H1 (cell line): Measurements from ENCODE around the gene MPIG6B. TPM values are rescaled to one million over a fixed set of nuclear protein-coding genes. Genes with fewer than 3 reads are reported as not detected.

Experiments
- BRCA1 ChIP-seq: IDR thresholded peaks from 2 replicates; pipeline ENCODE4 v1.6.1; 2012; ENCODE audit warnings: low read depth, low read length, improper control_type of control experiment
- CBX8 ChIP-seq: fragments of 300-800, 300-1000 bp; sonication (generic); IDR thresholded peaks from 2 replicates; pipeline ENCODE4 v1.7.1; 2016; ENCODE audit warnings: low read depth, low read length, borderline replicate concordance
- NANOG ChIP-seq: IDR thresholded peaks from 2 replicates; pipeline ENCODE4 v1.6.1; 2011; ENCODE audit warnings: low read length, low read depth, mild to moderate bottlenecking, inconsistent platforms; ENCODE audit not compliant: insufficient read depth, poor library complexity, severe bottlenecking
- SAP30 ChIP-seq: fragments of 300-600 bp; sonication (generic); IDR thresholded peaks from 2 replicates; pipeline ENCODE4 v1.7.1; 2012; ENCODE audit warnings: low read length, moderate library complexity, mild to moderate bottlenecking, inconsistent platforms; ENCODE audit not compliant: insufficient read depth, insufficient replicate concordance
- SP4 ChIP-seq: IDR thresholded peaks from 2 replicates; pipeline ENCODE4 v1.6.1; 2012; ENCODE audit warnings: low read length, inconsistent platforms
- SRF ChIP-seq: IDR thresholded peaks from 2 replicates; pipeline ENCODE4 v1.6.1; 2011; ENCODE audit warnings: mild to moderate bottlenecking, low read depth, low read length, moderate library complexity
- SUZ12 ChIP-seq: fragments of 200-600 bp; sonication (generic); IDR thresholded peaks from 2 replicates; pipeline ENCODE4 v1.6.1; 2012; ENCODE audit warnings: mild to moderate bottlenecking, inconsistent platforms, low read length, moderate library complexity, mixed read lengths
- polyA plus RNA-seq, 7 experiments: library from polyadenylated mRNA; depleted of rRNA in 3 of 7; stranded (reverse) in 5 of 7; unstranded in 2 of 7; fragments of >200 nt in 5 of 7; fragments of 200-250 nt in 2 of 7; gene quantifications; 1 replicate in 5 of 7; 2 replicates in 1 of 7; 4 replicates in 1 of 7; pipeline versions ENCODE4 v1.2.1 to v1.2.3, GENCODE V29; 2011 to 2013; ENCODE audit warnings: missing spikeins in 2 of 7, mixed read lengths in 2 of 7
- total RNA-seq: library from RNA; stranded (reverse); fragmentation: NEBNext Ultra II Directional; extraction: Animal tissue kit (Norgen Biotek cat#: 25700); gene quantifications from 2 replicates; pipeline ENCODE4 v1.2.1, GENCODE V29; 2021
- TF ChIP-seq, protein P1 (sequence below): fragments of 300-600 bp; sonication (generic); IDR thresholded peaks from 2 replicates; pipeline ENCODE4 v1.7.1; 2012; ENCODE audit warnings: low read length, moderate library complexity, mild to moderate bottlenecking, inconsistent platforms; ENCODE audit not compliant: insufficient replicate concordance

Gene MPIG6B
- total and polyA plus RNA-seq, 2 of the 8 experiments (the other 6 are each of a cell fraction or from before 2014, with no cell fraction given), result 0.18 TPM; not detected in 1

DNA sequence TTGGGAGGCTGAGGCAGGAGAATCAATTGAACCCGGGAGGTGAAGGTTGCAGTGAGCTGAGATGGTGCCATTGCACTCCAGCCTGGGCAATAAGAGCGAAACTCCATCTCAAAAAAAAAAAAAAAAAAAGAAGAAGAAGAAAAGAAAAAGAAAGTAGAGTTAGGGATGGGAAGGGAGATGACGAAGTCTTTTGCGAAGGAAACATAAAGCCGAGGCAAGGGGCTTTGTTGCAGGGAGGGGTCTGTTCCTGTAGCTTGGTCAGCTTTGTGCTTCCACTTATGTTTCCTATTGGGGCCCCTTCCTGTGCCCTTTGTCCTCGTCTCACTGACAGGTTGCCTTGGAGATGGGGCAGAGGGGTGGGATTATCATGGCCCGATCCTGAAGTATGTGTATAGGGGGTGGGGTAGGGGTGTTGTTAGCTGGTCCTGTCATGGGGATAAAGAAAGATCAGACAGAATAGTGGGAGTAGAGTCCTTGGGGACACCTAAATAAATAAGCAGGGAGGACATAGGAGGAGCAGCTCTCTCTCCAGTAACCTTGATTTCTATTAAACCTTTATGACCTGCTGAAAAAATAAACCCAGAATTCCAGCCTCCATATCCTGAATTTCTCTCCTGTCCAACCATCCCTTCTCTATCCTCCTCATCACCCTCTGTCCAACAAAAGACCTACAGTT lies 14.3 kb downstream of the MPIG6B start (continued):
- TF ChIP-seq BRCA1 (no peak), SRF (no peak), NANOG (no peak), SUZ12 (no peak), SAP30 (no peak), CBX8 (no peak), SP4 (no peak)
- TF ChIP-seq, protein P1, sequence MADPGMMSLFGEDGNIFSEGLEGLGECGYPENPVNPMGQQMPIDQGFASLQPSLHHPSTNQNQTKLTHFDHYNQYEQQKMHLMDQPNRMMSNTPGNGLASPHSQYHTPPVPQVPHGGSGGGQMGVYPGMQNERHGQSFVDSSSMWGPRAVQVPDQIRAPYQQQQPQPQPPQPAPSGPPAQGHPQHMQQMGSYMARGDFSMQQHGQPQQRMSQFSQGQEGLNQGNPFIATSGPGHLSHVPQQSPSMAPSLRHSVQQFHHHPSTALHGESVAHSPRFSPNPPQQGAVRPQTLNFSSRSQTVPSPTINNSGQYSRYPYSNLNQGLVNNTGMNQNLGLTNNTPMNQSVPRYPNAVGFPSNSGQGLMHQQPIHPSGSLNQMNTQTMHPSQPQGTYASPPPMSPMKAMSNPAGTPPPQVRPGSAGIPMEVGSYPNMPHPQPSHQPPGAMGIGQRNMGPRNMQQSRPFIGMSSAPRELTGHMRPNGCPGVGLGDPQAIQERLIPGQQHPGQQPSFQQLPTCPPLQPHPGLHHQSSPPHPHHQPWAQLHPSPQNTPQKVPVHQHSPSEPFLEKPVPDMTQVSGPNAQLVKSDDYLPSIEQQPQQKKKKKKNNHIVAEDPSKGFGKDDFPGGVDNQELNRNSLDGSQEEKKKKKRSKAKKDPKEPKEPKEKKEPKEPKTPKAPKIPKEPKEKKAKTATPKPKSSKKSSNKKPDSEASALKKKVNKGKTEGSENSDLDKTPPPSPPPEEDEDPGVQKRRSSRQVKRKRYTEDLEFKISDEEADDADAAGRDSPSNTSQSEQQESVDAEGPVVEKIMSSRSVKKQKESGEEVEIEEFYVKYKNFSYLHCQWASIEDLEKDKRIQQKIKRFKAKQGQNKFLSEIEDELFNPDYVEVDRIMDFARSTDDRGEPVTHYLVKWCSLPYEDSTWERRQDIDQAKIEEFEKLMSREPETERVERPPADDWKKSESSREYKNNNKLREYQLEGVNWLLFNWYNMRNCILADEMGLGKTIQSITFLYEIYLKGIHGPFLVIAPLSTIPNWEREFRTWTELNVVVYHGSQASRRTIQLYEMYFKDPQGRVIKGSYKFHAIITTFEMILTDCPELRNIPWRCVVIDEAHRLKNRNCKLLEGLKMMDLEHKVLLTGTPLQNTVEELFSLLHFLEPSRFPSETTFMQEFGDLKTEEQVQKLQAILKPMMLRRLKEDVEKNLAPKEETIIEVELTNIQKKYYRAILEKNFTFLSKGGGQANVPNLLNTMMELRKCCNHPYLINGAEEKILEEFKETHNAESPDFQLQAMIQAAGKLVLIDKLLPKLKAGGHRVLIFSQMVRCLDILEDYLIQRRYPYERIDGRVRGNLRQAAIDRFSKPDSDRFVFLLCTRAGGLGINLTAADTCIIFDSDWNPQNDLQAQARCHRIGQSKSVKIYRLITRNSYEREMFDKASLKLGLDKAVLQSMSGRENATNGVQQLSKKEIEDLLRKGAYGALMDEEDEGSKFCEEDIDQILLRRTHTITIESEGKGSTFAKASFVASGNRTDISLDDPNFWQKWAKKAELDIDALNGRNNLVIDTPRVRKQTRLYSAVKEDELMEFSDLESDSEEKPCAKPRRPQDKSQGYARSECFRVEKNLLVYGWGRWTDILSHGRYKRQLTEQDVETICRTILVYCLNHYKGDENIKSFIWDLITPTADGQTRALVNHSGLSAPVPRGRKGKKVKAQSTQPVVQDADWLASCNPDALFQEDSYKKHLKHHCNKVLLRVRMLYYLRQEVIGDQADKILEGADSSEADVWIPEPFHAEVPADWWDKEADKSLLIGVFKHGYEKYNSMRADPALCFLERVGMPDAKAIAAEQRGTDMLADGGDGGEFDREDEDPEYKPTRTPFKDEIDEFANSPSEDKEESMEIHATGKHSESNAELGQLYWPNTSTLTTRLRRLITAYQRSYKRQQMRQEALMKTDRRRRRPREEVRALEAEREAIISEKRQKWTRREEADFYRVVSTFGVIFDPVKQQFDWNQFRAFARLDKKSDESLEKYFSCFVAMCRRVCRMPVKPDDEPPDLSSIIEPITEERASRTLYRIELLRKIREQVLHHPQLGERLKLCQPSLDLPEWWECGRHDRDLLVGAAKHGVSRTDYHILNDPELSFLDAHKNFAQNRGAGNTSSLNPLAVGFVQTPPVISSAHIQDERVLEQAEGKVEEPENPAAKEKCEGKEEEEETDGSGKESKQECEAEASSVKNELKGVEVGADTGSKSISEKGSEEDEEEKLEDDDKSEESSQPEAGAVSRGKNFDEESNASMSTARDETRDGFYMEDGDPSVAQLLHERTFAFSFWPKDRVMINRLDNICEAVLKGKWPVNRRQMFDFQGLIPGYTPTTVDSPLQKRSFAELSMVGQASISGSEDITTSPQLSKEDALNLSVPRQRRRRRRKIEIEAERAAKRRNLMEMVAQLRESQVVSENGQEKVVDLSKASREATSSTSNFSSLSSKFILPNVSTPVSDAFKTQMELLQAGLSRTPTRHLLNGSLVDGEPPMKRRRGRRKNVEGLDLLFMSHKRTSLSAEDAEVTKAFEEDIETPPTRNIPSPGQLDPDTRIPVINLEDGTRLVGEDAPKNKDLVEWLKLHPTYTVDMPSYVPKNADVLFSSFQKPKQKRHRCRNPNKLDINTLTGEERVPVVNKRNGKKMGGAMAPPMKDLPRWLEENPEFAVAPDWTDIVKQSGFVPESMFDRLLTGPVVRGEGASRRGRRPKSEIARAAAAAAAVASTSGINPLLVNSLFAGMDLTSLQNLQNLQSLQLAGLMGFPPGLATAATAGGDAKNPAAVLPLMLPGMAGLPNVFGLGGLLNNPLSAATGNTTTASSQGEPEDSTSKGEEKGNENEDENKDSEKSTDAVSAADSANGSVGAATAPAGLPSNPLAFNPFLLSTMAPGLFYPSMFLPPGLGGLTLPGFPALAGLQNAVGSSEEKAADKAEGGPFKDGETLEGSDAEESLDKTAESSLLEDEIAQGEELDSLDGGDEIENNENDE, result no peak
